Measurements from ENCODE around the gene CDH4. TPM values are rescaled to one million over a fixed set of nuclear protein-coding genes. Genes with fewer than 3 reads are reported as not detected.

The CDH4 gene
- total RNA-seq, 1 donor from 2014 or later, result 3.2 TPM

DNA sequence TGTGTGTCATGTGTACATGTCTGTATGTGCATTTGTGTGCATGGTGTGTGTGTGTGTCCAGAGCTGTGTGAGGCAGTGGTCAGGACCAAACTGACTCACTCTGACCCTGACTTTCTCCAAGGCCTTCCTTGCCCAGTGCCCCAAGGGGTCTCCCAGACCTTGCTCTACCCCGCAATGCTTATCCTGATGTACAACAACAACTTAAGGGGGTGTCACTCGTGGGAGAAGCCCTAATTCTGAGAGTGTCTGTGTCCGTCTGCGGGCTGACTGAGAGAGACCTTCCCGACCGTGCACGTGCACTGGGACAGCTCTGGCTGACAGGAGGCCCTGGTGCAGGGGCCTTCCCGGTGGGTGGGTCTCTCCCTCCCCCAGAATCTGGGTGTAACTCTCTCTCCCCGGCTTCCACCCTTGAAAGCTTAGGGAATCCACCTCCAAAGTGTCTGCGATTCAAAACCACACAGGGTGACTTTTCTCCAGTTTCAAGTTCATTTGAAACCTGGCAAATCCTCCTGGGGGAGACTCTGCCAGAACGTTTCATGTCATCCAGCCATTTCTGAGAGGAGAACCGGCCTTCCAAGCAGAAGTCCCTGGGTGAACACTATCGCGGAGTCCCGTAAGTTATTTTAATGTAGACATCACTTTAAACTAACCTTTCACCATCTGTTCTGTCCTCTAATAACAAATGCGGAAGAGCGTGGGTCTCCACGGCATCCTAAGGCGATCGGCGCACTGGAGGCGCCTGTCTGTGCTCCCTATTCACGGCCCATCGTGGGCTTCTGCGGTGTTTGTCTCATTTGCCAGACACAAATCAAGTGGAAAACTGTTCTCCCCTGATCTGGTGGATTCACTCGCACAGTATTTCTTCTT lies 588.1 kb downstream of the CDH4 start:
- H3K27ac ChIP-seq (ENCODE audit: low read depth, low read length), result no peak overlapping the region
- peaks cover 9% of the 10 kb centered on the region for H4K20me1 ChIP-seq (ENCODE audit: insufficient read depth, low read length)
- H3K4me1 ChIP-seq (ENCODE audit: insufficient read depth, low read length), result no peaks in the 10 kb centered on the region
- no peak overlapping the region for H3K27ac Mint-ChIP-seq (ENCODE audit: unreplicated experiment)
- peaks cover 31% of the 10 kb centered on the region for H3K27me3 Mint-ChIP-seq (ENCODE audit: low read depth, unreplicated experiment)
- H3K27me3 ChIP-seq (ENCODE audit: insufficient read depth, low read length), result no peaks in the 10 kb centered on the region
- no peaks in the 10 kb centered on the region for H3K9me3 ChIP-seq (ENCODE audit: insufficient read depth, low read depth, low read length)
- H2AFZ ChIP-seq (ENCODE audit: low read depth, low read length), result no peak overlapping the region
- H3K36me3 ChIP-seq (ENCODE audit: insufficient read depth, low read length), result no peaks in the 10 kb centered on the region
- H3K4me2 ChIP-seq (ENCODE audit: low read length), result no peak overlapping the region
- H3K9ac ChIP-seq (ENCODE audit: low read length), result no peak overlapping the region
- no peak for DNase-seq (ENCODE audit: low read depth)
- H3K9me3 Mint-ChIP-seq (ENCODE audit: unreplicated experiment), result no peaks in the 10 kb centered on the region
- H3K4me3 Mint-ChIP-seq (ENCODE audit: unreplicated experiment), result no peak overlapping the region
- H3K79me2 ChIP-seq (ENCODE audit: insufficient read depth, low read length), result no peaks in the 10 kb centered on the region
- no peaks in the 10 kb centered on the region for H3K36me3 Mint-ChIP-seq (ENCODE audit: low read depth, unreplicated experiment)
- peaks cover 4% of the 10 kb centered on the region for H3K4me1 Mint-ChIP-seq (ENCODE audit: low read depth, unreplicated experiment)
- TF ChIP-seq, protein P1, sequence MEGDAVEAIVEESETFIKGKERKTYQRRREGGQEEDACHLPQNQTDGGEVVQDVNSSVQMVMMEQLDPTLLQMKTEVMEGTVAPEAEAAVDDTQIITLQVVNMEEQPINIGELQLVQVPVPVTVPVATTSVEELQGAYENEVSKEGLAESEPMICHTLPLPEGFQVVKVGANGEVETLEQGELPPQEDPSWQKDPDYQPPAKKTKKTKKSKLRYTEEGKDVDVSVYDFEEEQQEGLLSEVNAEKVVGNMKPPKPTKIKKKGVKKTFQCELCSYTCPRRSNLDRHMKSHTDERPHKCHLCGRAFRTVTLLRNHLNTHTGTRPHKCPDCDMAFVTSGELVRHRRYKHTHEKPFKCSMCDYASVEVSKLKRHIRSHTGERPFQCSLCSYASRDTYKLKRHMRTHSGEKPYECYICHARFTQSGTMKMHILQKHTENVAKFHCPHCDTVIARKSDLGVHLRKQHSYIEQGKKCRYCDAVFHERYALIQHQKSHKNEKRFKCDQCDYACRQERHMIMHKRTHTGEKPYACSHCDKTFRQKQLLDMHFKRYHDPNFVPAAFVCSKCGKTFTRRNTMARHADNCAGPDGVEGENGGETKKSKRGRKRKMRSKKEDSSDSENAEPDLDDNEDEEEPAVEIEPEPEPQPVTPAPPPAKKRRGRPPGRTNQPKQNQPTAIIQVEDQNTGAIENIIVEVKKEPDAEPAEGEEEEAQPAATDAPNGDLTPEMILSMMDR (IDR thresholded peaks at IDR 0.05; ENCODE audit: insufficient read depth, low read depth, low read length), result no peak
- no peak for TF ChIP-seq EZH2 (IDR thresholded peaks at IDR 0.05; ENCODE audit: insufficient read depth, low read length)
- no peak for FAIRE-seq
- no peak overlapping the region for H3K4me3 ChIP-seq (ENCODE audit: insufficient read depth, low read depth, low read length)

DNA sequence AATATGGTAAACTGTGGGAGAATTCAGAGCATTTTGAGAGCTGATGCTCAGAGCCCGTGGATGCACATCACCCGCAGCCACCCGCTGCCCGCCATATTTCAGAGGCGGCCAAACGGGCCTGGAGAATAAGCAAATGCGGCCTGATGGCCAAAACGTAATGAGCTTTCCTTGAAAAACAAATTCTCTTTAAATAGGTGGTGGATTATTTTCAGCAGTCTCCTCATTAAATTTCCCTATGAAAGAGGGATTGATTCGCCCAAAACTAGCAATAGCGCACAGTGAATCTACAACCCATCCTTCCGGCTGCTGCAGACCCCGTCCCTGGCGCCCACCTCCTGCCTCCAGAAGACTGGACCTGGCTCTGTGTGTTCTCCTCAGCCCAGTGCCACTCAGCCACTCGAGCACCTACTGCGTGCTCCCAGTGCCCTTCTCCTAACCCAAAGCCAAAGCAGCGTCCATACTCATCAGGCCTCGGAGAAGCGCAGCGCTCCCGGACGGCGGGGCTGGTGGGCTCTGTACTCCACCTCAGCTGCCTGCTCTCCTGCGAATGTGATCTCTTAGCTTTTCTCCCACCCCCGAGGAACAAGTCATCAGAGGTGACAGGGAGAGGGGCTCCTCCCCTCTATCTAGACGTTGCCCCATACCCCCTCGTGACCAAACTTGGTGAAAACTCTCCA lies 588.9 kb downstream of the CDH4 start:
- peaks cover 35% of the 10 kb centered on the region for H3K27me3 Mint-ChIP-seq (ENCODE audit: low read depth, unreplicated experiment)
- Histone ChIP-seq H3K27me3 (ENCODE audit: insufficient read depth, low read length) (no peaks in the 10 kb centered on the region), H3K9ac (ENCODE audit: low read length) (no peak overlapping the region), H3K9me3 (ENCODE audit: insufficient read depth, low read depth, low read length) (peaks cover 2% of the 10 kb centered on the region), H3K4me2 (ENCODE audit: low read length) (no peak overlapping the region), H3K79me2 (ENCODE audit: insufficient read depth, low read length) (no peaks in the 10 kb centered on the region), H3K4me3 (ENCODE audit: insufficient read depth, low read depth, low read length) (no peak overlapping the region), H2AFZ (ENCODE audit: low read depth, low read length) (no peak overlapping the region), H3K27ac (ENCODE audit: low read depth, low read length) (no peak overlapping the region), H3K4me1 (ENCODE audit: insufficient read depth, low read length) (no peaks in the 10 kb centered on the region), H3K36me3 (ENCODE audit: insufficient read depth, low read length) (no peaks in the 10 kb centered on the region), H4K20me1 (ENCODE audit: insufficient read depth, low read length) (peaks cover 9% of the 10 kb centered on the region)
- FAIRE-seq, result no peak
- H3K36me3 Mint-ChIP-seq (ENCODE audit: low read depth, unreplicated experiment), result no peaks in the 10 kb centered on the region
- TF ChIP-seq, protein P1 (IDR thresholded peaks at IDR 0.05; ENCODE audit: insufficient read depth, low read depth, low read length), result no peak
- no peak for TF ChIP-seq EZH2 (IDR thresholded peaks at IDR 0.05; ENCODE audit: insufficient read depth, low read length)
- no peaks in the 10 kb centered on the region for H3K9me3 Mint-ChIP-seq (ENCODE audit: unreplicated experiment)
- H3K4me3 Mint-ChIP-seq (ENCODE audit: unreplicated experiment), result no peak overlapping the region
- no peak overlapping the region for H3K27ac Mint-ChIP-seq (ENCODE audit: unreplicated experiment)
- peaks cover 4% of the 10 kb centered on the region for H3K4me1 Mint-ChIP-seq (ENCODE audit: low read depth, unreplicated experiment)
- no peak for DNase-seq (ENCODE audit: low read depth)

Measured in astrocyte (in vitro differentiated cells and primary cell).